B cell (primary cell): ENCODE measurements around the gene VAMP8. TPM values are rescaled to one million over a fixed set of nuclear protein-coding genes. Genes with fewer than 3 reads are reported as not detected.

ENCODE experiments used
- ATAC-seq: fragments of 200-7000 bp; cut with Tn5 transposase; one replicate; pipeline ENCODE4 v1.10.0; 2021; ENCODE audit warnings: low read depth, mild to moderate bottlenecking, moderate number of reproducible peaks, moderate library complexity
- CTCF ChIA-PET: fragments of 350-600 bp; sonication (Branson Sonifier 250); formaldehyde crosslinking; loops from one replicate; lab custom pipeline; 2021; ENCODE audit warnings: antibody characterized with exemption, inconsistent platforms; lab: Charles Lee
- POLR2A ChIA-PET: fragments of 350-600 bp; sonication (Branson Sonifier 250); formaldehyde crosslinking; loops from one replicate; lab custom pipeline; 2021; ENCODE audit warnings: antibody characterized with exemption; lab: Charles Lee
- DNase-seq: peaks from one replicate; pipeline ENCODE4 v3.0.0; 2013
- H2AFZ ChIP-seq: 2 replicates; pipeline ENCODE4 v1.6.1; 2012; ENCODE audit warnings: mild to moderate bottlenecking, low read depth, low read length; ENCODE audit not compliant: insufficient read depth, poor library complexity, severe bottlenecking
- H3K27ac ChIP-seq, 2 donors: 1 replicate in 1 of 2; 2 replicates in 1 of 2; pipeline ENCODE4 v1.5.1; 2012 to 2013; ENCODE audit warnings: low read length in 2 of 2, mild to moderate bottlenecking in 2 of 2, moderate library complexity in 1 of 2
- H3K27me3 ChIP-seq, 4 experiments: fragments of 200-600 bp in 1 of 4; sonication (generic) in 1 of 4; replicated peaks in 1 of 4; 1 replicate in 2 of 4; 2 replicates in 2 of 4; pipeline versions ENCODE4 v1.6.1 to v1.7.0; 2013 to 2016; ENCODE audit warnings: low read length in 3 of 4, mild to moderate bottlenecking in 2 of 4, mixed read lengths in 1 of 4, moderate library complexity in 1 of 4; ENCODE audit not compliant: insufficient read depth in 4 of 4, control insufficient read depth in 3 of 4; ENCODE audit errors: control extremely low read depth in 1 of 4
- H3K36me3 ChIP-seq, 2 experiments: replicated peaks in 1 of 2; 1 replicate in 1 of 2; 2 replicates in 1 of 2; pipeline versions ENCODE4 v1.6.1 to v1.7.1; 2013; ENCODE audit warnings: low read length in 1 of 2; ENCODE audit not compliant: insufficient read depth in 2 of 2, control insufficient read depth in 1 of 2; ENCODE audit errors: control extremely low read depth in 1 of 2, extremely low read depth in 1 of 2
- H3K4me1 ChIP-seq, 2 donors: fragments of 200-600 bp in 1 of 2; sonication (generic) in 1 of 2; 1 replicate in 1 of 2; 2 replicates in 1 of 2; pipeline versions ENCODE4 v1.5.1 to v1.6.1; 2013 to 2017; ENCODE audit warnings: low read length in 2 of 2; ENCODE audit not compliant: control insufficient read depth in 2 of 2, insufficient read depth in 2 of 2
- H3K4me2 ChIP-seq: replicated peaks from 2 replicates; pipeline ENCODE3; 2012; ENCODE audit warnings: mild to moderate bottlenecking, low read depth, low read length; ENCODE audit not compliant: poor library complexity, severe bottlenecking
- H3K4me3 ChIP-seq, 5 experiments: fragments of 200-600 bp in 1 of 5; sonication (generic) in 1 of 5; 1 replicate in 3 of 5; 2 replicates in 2 of 5; pipeline versions ENCODE4 v1.5.1 to v1.7.0; 2011 to 2016; ENCODE audit warnings: low read length in 4 of 5, mild to moderate bottlenecking in 4 of 5, low read depth in 2 of 5, control low read depth in 1 of 5, moderate library complexity in 1 of 5; ENCODE audit not compliant: insufficient read depth in 1 of 5; ENCODE audit errors: control extremely low read depth in 1 of 5, extremely low read depth in 1 of 5
- H3K79me2 ChIP-seq: fragments of 200-600 bp; sonication (generic); one replicate; pipeline ENCODE4 v1.6.0; 2016; ENCODE audit warnings: low read length; ENCODE audit not compliant: control insufficient read depth, insufficient read depth
- H3K9ac ChIP-seq: fragments of 200-600 bp; sonication (generic); 2 replicates; pipeline ENCODE4 v1.6.1; 2017; ENCODE audit warnings: mild to moderate bottlenecking, low read length, moderate library complexity
- H3K9me3 ChIP-seq, 3 donors: one replicate each; pipeline versions ENCODE4 v1.6.1 to v1.7.1; 2013; ENCODE audit warnings: low read length in 2 of 3; ENCODE audit not compliant: control insufficient read depth in 2 of 3, insufficient read depth in 1 of 3; ENCODE audit errors: control extremely low read depth in 1 of 3
- H4K20me1 ChIP-seq: 2 replicates; pipeline ENCODE4 v1.6.0; 2012; ENCODE audit warnings: mild to moderate bottlenecking, low read length; ENCODE audit not compliant: insufficient read depth, control insufficient read depth, poor library complexity, severe bottlenecking
- H3K27ac Mint-ChIP-seq: one replicate; pipeline ENCODE4 v1.8.0; 2021; ENCODE audit warnings: mixed read lengths
- H3K27me3 Mint-ChIP-seq: one replicate; pipeline ENCODE4 v1.8.0; 2021; ENCODE audit warnings: mixed read lengths
- H3K4me1 Mint-ChIP-seq: one replicate; pipeline ENCODE4 v1.8.0; 2021; ENCODE audit warnings: mixed read lengths
- H3K4me3 Mint-ChIP-seq: one replicate; pipeline ENCODE4 v1.8.0; 2021; ENCODE audit warnings: mixed read lengths
- H3K9me3 Mint-ChIP-seq: one replicate; pipeline ENCODE4 v1.8.0; 2022; ENCODE audit warnings: mixed read lengths; ENCODE audit not compliant: insufficient read depth
- CTCF ChIP-seq: fragments of 200-600 bp; IDR thresholded peaks from one replicate; pipeline ENCODE4 v1.8.0; 2022; ENCODE audit warnings: antibody characterized with exemption, mild to moderate bottlenecking
- EZH2 ChIP-seq: IDR thresholded peaks from 2 replicates; pipeline ENCODE4 v1.6.1; 2012; ENCODE audit warnings: borderline replicate concordance, low read depth, mild to moderate bottlenecking, moderate library complexity, low read length; ENCODE audit not compliant: insufficient read depth, poor library complexity, severe bottlenecking
- WGBS: methylation state at CpG from one replicate; pipeline ENCODE4 v1.1.5; 2013; ENCODE audit warnings: missing lambda C conversion rate; ENCODE audit not compliant: insufficient coverage; 5-methylcytosine and 5-hydroxymethylcytosine counted together
- intact Hi-C: fragments of 100-400 bp; cut with micrococcal nuclease; formaldehyde crosslinking; loops from one replicate; pipeline ENCODE4 v1.10.0; 2022
- polyA plus RNA-seq: library from polyadenylated mRNA; depleted of rRNA; stranded (reverse); fragments of >200 nt; gene quantifications from 2 replicates; pipeline ENCODE4 v1.2.3, GENCODE V29; 2012
- total RNA-seq, 2 donors: library from RNA; stranded (reverse); fragments of 120-200 nt in 1 of 2; gene quantifications; 1 replicate in 1 of 2; 2 replicates in 1 of 2; pipeline versions ENCODE4 v1.2.3 to v1.2.4, GENCODE V29; 2013 to 2022

Gene VAMP8
- total and polyA plus RNA-seq, 2 donors (not counting 1 experiment from before 2014, with no cell fraction given): 68.7 to 73.8 TPM

- H3K27ac Mint-ChIP-seq: peak overlapping the region; percentile 99
- no peak for TF ChIP-seq EZH2
- TF ChIP-seq CTCF: no peak
- no peaks in the 10 kb centered on the region for H3K9me3 Mint-ChIP-seq
- peaks cover 25% of the 10 kb centered on the region for H3K79me2 ChIP-seq
- intact Hi-C loops: loop anchor here (1.0 to 10.0 kb wide), 4 partner anchors 46 to 167 kb away; partner anchors contain the start of gene VAMP5
- peaks cover 35% of the 10 kb centered on the region for H3K4me1 Mint-ChIP-seq
- ATAC-seq: no peak
- peak overlapping the region; percentile 68 to 81 for H3K27ac ChIP-seq
- POLR2A ChIA-PET: interaction anchor here (0.6 to 3.5 kb wide), 14 partner anchors 12 to 210 kb away, joined by 3 to 39 read pairs (median 6); partner anchors contain the start of genes C2orf68, ELMOD3, GGCX and RETSAT
- WGBS: 1% methylated on average over 32 of the region's 35 CpGs
- no peaks in the 10 kb centered on the region for H3K27me3 ChIP-seq
- peak overlapping the region; percentile 83 for H3K4me2 ChIP-seq
- peak overlapping the region; percentile 98 for H3K4me3 Mint-ChIP-seq
- H3K4me1 ChIP-seq: peaks cover 21 to 30% of the 10 kb centered on the region in 2 donors
- H2AFZ ChIP-seq: peak overlapping the region; percentile 91
- H3K9me3 ChIP-seq: no peaks in the 10 kb centered on the region
- H4K20me1 ChIP-seq: peaks cover 20% of the 10 kb centered on the region
- no peak for DNase-seq
- no peaks in the 10 kb centered on the region for H3K27me3 Mint-ChIP-seq
- peak overlapping the region; percentile 82 for H3K9ac ChIP-seq
- peak overlapping the region; percentile 78 to 99 (median 87) for H3K4me3 ChIP-seq
- H3K36me3 ChIP-seq: peaks cover 6 to 19% of the 10 kb centered on the region in 2 experiments
- CTCF ChIA-PET: interaction anchor here (1.0 to 7.8 kb wide), 6 partner anchors 13 to 210 kb away, joined by 3 to 104 read pairs (median 16); partner anchors contain the start of genes SH2D6 and TGOLN2
These were observed 39.5 kb upstream of the VAMP8 start for GRCh38 chr2:85537600-85538506.
